Medulla oblongata (tissue), 1 donor: ENCODE results near the gene PRKCD.
A peak's percentile ranks its signal among the peaks of the same experiment; 100 is the strongest.

Experiments used
- DNase-seq: peaks from one replicate; pipeline ENCODE4 v3.0.0-alpha.2; 2015; ENCODE audit errors: extremely low spot score

Gene PRKCD

GRCh38 chr3:53190659-53191058, 29.6 kb downstream of the PRKCD start:
- DNase-seq: no peak

DNA sequence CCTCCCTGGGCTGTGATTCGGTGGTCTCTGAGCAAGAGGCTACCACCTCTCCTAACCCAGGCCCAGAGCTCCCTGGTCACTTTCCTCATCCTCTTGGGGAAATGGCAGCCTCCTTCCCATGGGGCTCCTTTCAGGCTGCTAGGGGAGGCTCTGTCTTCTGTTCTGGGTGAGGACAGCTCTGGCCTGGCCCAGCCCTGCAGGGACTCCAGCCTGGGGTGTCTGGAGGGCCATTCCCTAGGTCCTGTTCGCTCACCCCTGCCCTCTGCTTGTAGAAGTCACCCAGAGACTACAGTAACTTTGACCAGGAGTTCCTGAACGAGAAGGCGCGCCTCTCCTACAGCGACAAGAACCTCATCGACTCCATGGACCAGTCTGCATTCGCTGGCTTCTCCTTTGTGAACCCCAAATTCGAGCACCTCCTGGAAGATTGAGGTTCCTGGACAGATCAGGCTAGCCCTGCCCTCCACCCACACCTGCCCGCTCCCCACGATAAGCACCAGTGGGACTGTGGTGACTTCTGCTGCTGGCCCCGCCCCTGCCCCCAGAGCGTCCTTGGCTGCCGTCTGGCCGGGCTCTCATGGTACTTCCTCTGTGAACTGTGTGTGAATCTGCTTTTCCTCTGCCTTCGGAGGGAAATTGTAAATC, 30.9 kb downstream of the PRKCD start:
- DNase-seq: no peak

GRCh38 chr3:53192608-53193007, 31.6 kb downstream of the PRKCD start:
- DNase-seq: no peak

GRCh38 chr3:53193466-53194209, 32.6 kb downstream of the PRKCD start:
- DNase-seq: peak; percentile 18

DNA sequence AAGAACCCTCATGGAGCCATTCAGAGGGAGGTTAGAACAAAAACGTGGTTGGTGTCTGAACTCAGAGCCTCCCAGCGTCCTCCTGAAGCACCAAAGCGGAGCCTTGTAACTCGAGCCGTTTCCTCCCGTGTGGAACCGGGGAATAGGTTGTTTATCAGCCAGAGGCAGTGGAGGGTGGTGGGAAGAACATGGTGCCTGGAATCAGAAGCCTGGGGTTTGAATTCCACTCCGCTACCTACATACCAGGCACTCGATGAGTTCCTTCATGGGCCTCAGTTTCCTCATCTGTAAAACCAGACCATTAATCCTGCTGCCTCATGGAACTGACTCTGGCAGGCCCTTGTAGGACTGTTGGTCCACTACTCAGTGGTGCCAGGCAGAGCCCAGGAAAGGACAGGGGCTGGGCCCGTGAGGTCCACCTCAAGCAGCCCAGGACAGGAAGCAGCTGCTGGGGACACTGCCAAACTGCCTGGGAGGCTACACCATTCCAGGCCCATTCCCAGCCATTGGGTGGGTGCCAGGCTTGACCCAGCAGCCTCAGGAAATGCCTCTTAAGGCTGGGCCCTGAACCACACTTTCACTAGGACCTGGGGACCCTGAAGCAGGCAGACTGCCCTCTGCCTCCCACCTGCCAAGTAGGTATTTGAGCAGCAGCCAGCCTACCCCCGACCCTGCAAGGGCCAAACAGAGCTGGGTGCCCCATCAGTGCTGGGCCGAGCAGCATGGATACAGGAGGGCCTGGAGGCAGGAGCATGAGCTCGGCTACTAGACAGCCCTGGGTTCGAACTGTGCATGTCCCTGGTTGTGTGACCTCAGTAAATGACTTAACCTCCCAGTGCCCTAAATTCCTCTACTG, 33.4 kb downstream of the PRKCD start:
- DNase-seq: no peak

GRCh38 chr3:53195066-53195450, 34.0 kb downstream of the PRKCD start:
- no peak for DNase-seq

- DNase-seq: peak; percentile 45
Observed at GRCh38 chr3:53195602-53196574, 34.9 kb downstream of the PRKCD start.

GRCh38 chr3:53196575-53197407, 35.8 kb downstream of the PRKCD start:
- DNase-seq: peak; percentile 37

GRCh38 chr3:53198256-53198977, 37.4 kb downstream of the PRKCD start:
- DNase-seq: no peak

DNA sequence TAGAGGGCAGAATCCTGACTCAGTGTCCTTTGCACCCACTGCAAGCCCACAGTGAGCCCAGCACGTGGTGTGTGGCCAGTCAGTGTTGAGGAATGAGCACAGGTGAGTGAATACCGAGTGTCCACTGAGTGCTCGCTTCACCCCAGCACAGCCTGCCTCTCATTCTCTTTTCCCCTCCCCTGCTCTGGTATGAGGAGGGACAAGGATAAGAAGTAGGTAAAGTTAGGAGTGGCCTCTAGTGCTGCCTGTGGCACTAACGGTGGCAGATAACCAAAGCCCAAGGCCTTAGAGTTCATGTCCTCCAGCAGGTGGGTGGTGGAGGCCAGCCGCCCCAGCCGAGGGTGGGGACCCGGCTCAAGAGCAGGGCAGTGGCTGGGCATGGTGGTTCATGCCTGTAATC, 38.0 kb downstream of the PRKCD start:
- no peak for DNase-seq

GRCh38 chr3:53199834-53200233, 38.8 kb downstream of the PRKCD start:
- no peak for DNase-seq

DNA sequence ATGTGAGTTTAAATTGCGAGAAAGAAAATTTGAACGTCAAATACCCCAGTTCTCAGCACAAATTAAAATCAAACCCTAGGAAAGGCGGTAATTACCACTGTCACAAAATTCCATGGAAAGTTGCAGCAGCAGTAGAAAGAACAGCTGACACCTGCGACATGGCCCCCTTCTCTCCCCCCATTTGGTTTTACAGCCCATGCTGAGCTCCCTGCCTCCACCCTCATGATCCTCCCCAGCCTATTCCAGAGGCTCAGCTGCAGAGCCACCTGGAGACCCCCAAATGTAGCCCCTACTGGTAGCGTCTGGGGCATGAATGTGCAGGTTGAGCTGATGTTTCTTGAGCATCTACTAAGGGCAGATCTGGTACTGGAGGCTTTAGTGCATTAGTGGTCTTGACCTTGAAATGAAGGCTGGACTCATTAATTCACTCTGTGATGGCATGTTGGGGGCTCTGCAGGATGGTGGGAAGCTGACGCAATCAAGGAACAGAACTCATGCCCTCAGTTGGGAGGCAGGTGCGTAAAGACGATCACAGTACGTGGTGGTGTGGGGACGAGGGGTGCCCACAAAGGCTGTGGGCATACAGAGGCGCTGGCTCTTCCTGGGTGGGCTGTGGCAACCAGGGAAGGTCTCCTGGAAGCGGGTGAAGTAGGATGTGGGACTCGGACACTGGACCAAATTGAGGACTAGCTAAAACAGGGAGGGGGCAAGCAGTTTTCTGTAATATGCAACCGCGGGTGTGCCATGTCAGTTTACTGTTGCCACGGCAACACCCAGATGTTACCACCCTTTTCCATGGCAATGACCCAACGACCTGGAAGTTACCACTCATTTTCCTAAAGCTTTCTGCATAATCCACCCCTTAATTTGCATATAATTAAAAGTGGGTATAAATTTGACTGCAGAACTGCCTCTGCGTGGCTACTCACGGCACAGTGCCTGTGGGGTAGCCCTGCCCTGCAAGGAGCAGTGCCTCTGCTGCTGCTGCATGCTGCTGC, 39.8 kb downstream of the PRKCD start:
- DNase-seq: no peak

DNA sequence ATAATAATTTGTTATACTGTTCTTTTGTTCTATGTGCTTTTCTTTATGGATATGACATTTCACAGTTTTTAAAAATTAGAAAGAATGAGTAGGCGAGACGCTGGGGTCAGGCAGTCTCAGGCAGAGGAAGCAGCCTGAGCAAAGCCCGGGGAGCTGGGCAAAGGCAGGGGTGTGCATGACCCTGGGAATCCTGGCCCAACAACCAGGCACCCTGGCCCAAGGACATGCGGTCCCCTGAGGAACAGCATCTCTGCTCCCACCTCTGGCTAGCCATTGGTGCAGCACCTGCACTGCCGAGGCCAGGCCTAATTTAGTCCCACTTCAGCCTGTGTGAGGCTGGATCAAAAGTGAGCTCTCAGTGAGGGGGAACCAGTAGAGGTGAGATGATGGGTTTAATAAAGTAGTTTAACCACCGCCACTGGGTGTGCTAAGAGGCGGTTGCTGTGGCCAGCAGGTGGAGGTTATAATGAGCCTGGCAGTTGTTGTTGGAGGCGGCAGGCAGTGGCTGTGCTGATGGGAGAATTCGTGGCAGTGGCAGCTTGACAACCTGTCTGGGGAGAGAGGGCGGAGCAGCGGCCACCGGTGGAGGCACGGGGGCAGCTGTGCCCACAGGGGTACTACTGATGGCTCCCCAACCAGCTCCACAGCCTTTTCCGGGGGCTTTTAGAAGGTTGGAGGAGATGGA, 41.5 kb downstream of the PRKCD start:
- DNase-seq: no peak

- DNase-seq: peak; percentile 30
Observed at GRCh38 chr3:53211706-53212702, 51.0 kb downstream of the PRKCD start.

DNA sequence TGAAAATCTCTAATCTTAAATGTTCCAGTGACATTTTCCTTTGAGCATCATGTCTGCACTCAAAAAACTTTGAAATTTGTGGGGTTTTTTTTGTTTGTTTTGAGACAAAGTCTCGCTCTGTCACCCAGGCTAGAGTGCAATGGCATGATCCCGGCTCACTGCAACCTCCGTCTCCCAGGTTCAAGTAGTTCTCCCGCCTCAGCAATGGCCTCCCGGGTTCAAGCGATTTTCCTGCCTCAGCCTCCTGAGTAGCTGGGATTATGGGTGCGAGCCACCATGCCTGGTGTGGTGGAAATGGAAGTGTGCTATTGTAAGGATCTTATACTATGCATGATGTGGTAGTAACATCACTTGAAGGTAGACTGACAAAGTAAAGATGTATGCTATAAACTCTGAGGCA, 52.3 kb downstream of the PRKCD start:
- DNase-seq: no peak

DNA sequence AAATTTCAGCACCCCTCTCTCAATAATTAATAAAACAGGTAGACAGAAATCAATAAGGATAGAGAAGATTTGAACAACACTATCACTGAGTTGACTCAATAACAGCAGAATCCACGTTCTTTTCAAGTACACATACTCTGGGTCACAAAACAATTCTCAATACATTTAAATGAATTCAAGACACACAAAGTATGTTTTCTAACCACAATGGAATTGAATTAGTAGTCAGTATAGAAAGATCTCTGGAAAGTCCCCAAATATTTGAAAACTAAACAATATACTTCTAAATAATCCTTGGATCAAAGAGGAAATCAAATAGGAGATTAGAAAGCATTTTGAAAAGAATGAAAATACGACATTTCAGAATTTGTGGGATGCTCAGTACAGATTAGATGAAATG, 54.8 kb downstream of the PRKCD start:
- DNase-seq: no peak

DNA sequence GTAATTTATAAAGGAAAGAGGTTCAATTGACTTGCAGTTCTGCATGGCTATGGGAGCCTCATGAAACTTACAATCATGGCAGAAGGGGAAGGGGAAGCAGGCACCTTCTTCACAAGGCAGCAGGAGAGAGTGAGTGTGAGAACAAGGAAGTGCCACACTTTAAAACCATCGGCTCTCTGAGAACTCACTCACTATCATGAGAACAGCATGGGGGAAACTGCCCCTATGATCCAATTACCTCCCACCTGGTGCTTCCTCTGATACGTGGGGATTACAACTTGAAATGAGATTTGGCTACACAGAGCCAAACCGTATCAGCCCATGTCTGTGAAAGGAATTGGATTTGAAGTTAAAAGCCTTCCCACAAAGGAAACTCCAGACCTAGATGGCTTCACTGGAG, 55.7 kb downstream of the PRKCD start:
- no peak for DNase-seq
